ENCODE measurements around the gene ETS1. TPM values are rescaled to one million over a fixed set of nuclear protein-coding genes. Genes with fewer than 3 reads are reported as not detected.

Gene ETS1
- total RNA-seq, 1 donor from 2014 or later, result 115 TPM

GRCh38 chr11:128620309-128621100 lies 33.1 kb upstream of the ETS1 start:
- H3K27ac Mint-ChIP-seq (ENCODE audit: unreplicated experiment), result peak overlapping the region; percentile 92
- no peak for DNase-seq (ENCODE audit: low spot score)
- H3K36me3 Mint-ChIP-seq (ENCODE audit: low read depth), result no peaks in the 10 kb centered on the region
- no peaks in the 10 kb centered on the region for H3K9me3 Mint-ChIP-seq (ENCODE audit: low read depth)
- TF ChIP-seq CTCF (IDR thresholded peaks at IDR 0.05), result no peak
- H3K4me3 Mint-ChIP-seq (ENCODE audit: unreplicated experiment), result no peak overlapping the region
- peaks cover 29% of the 10 kb centered on the region for H3K4me1 Mint-ChIP-seq (ENCODE audit: low read depth)
- no peaks in the 10 kb centered on the region for H3K27me3 Mint-ChIP-seq (ENCODE audit: low read depth)

GRCh38 chr11:128619540-128620308 lies 32.4 kb upstream of the ETS1 start:
- DNase-seq (ENCODE audit: low spot score), result no peak
- TF ChIP-seq CTCF (IDR thresholded peaks at IDR 0.05), result no peak

GRCh38 chr11:128619007-128619406 lies 31.6 kb upstream of the ETS1 start:
- H3K27ac Mint-ChIP-seq (ENCODE audit: unreplicated experiment), result no peak overlapping the region
- no peak for DNase-seq (ENCODE audit: low spot score)
- H3K27me3 Mint-ChIP-seq (ENCODE audit: low read depth), result peaks cover 2% of the 10 kb centered on the region
- no peak for TF ChIP-seq CTCF (IDR thresholded peaks at IDR 0.05)
- H3K36me3 Mint-ChIP-seq (ENCODE audit: low read depth), result no peaks in the 10 kb centered on the region
- no peaks in the 10 kb centered on the region for H3K9me3 Mint-ChIP-seq (ENCODE audit: low read depth)
- H3K4me3 Mint-ChIP-seq (ENCODE audit: unreplicated experiment), result no peak overlapping the region
- peaks cover 27% of the 10 kb centered on the region for H3K4me1 Mint-ChIP-seq (ENCODE audit: low read depth)

More at GRCh38 chr11:128619540-128620308, 32.4 kb upstream of the ETS1 start:
- Mint-ChIP-seq H3K4me1 (ENCODE audit: low read depth) (peaks cover 27% of the 10 kb centered on the region), H3K36me3 (ENCODE audit: low read depth) (no peaks in the 10 kb centered on the region), H3K9me3 (ENCODE audit: low read depth) (no peaks in the 10 kb centered on the region), H3K27me3 (ENCODE audit: low read depth) (peaks cover 1% of the 10 kb centered on the region), H3K4me3 (ENCODE audit: unreplicated experiment) (no peak overlapping the region), H3K27ac (ENCODE audit: unreplicated experiment) (no peak overlapping the region)

- peaks cover 27% of the 10 kb centered on the region for H3K4me1 Mint-ChIP-seq (ENCODE audit: low read depth)
- no peak for DNase-seq (ENCODE audit: low spot score)
- H3K9me3 Mint-ChIP-seq (ENCODE audit: low read depth), result no peaks in the 10 kb centered on the region
- peaks cover 2% of the 10 kb centered on the region for H3K27me3 Mint-ChIP-seq (ENCODE audit: low read depth)
- TF ChIP-seq CTCF (IDR thresholded peaks at IDR 0.05), result no peak
- H3K36me3 Mint-ChIP-seq (ENCODE audit: low read depth), result no peaks in the 10 kb centered on the region
- no peak overlapping the region for H3K4me3 Mint-ChIP-seq (ENCODE audit: unreplicated experiment)
- no peak overlapping the region for H3K27ac Mint-ChIP-seq (ENCODE audit: unreplicated experiment)
Observed at GRCh38 chr11:128618603-128619002, 31.2 kb upstream of the ETS1 start.

GRCh38 chr11:128616161-128616560 lies 28.8 kb upstream of the ETS1 start:
- TF ChIP-seq CTCF (IDR thresholded peaks at IDR 0.05), result no peak
- H3K9me3 Mint-ChIP-seq (ENCODE audit: low read depth), result no peaks in the 10 kb centered on the region
- H3K4me3 Mint-ChIP-seq (ENCODE audit: unreplicated experiment), result no peak overlapping the region
- peaks cover 2% of the 10 kb centered on the region for H3K27me3 Mint-ChIP-seq (ENCODE audit: low read depth)
- H3K27ac Mint-ChIP-seq (ENCODE audit: unreplicated experiment), result no peak overlapping the region
- no peaks in the 10 kb centered on the region for H3K36me3 Mint-ChIP-seq (ENCODE audit: low read depth)
- no peak for DNase-seq (ENCODE audit: low spot score)
- H3K4me1 Mint-ChIP-seq (ENCODE audit: low read depth), result peaks cover 13% of the 10 kb centered on the region
